GM19463 (cell line): ENCODE results near the gene SH2D4B.

Experiments used
- ATAC-seq: cut with Tn5 transposase; IDR thresholded peaks from one replicate; pipeline ENCODE4 v1.9.1; 2021; ENCODE audit warnings: mild to moderate bottlenecking, moderate library complexity; ENCODE audit not compliant: unreplicated experiment

The SH2D4B gene

GRCh38 chr10:80674809-80675208 is 137.1 kb downstream of the SH2D4B start:
- no peak for ATAC-seq

DNA sequence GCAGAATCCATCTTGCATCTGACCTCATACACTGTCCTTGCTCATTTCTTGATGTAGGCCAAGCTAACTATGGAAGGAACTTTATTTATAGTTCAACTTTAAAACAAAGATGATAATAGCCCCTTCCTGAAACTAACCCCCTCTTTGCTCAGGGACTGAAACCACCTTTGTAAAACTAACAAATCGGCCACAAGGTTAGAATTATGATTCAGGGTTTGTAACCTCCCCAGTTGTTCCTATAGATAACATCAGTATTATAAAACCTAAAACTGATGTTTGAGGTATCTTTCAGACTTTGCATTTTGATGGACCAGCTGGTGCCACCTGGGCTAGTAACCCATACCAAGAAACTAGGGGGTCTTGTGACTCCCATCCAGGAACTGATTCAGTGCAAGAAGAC is 143.4 kb downstream of the SH2D4B start:
- ATAC-seq, result no peak

GRCh38 chr10:80684259-80684658 is 146.6 kb downstream of the SH2D4B start:
- ATAC-seq, result peak; percentile 66

DNA sequence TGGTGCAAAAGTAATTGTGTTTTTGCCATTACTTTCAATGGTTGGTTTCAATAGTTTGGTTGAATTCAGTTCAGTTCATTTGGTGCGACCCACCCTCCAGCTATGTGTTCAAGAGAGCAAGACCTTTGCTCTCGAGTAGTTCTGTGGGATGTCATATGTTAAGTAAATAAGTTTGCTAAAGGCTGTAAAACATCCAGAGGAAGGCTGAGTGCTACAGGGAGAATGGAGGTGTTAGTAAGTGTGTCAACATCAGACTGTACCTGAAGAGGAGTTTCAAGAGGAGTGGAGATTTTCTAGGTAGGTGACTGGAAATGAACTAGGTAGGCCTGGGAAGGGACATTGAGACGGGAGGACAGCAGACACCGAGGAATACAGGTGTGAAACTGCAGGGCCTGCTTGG is 147.7 kb downstream of the SH2D4B start:
- ATAC-seq, result no peak

GRCh38 chr10:80686734-80687475 is 149.2 kb downstream of the SH2D4B start:
- ATAC-seq, result no peak

DNA sequence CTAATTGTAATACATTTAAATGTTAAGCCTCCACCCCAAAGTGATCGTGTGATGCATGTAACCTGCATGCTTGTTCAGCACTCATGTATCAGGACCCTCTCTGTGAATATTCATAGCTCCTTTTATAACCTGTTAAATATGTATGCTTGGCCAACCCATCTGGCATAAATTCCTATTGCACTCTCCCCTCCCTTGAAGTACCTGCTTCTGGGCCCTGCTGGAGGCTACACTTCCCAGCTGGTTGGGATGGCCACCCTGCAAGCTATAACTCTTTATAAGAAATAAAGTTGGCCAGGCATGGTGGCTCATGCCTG is 149.7 kb downstream of the SH2D4B start:
- no peak for ATAC-seq

- no peak for ATAC-seq
These were observed 152.7 kb downstream of the SH2D4B start for GRCh38 chr10:80690434-80690833.

DNA sequence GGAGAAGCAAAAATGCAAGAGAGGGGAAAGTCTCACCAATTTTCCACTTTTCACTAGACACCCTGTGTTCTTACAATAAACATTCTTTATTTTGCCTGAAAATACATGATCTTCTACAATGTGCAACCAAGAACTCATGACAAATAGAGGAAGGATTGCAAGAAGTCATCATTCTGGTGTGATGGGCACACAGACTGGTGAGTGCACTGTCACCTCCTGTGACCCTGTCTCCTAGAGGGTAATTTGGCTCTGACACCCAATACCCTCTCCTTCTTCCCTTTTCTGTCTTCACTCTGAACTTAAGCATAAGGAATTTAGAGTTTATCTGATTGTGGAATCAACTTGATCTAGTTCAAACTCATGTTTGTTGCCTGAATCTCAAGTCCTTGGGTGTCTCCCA is 153.7 kb downstream of the SH2D4B start:
- no peak for ATAC-seq

GRCh38 chr10:80693565-80693964 is 155.9 kb downstream of the SH2D4B start:
- no peak for ATAC-seq

GRCh38 chr10:80694930-80695329 is 157.2 kb downstream of the SH2D4B start:
- ATAC-seq, result no peak
